Body of pancreas (tissue), 4 donors: ENCODE data around the gene RHBDL1. TPM values are rescaled to one million over a fixed set of nuclear protein-coding genes. Genes with fewer than 3 reads are reported as not detected.
A peak's percentile ranks its signal among the peaks of the same experiment; 100 is the strongest.

Experiments used
- ATAC-seq: fragments of 150-250 bp; one replicate; pipeline ENCODE4 v1.9.1; 2016
- DNase-seq, 4 donors: peaks; one replicate each; pipeline ENCODE4 v3.0.0-alpha.2; 2019
- H3K27ac ChIP-seq, 4 donors: fragments of 200-600 bp; sonication (generic); 1 replicate in 3 of 4; 2 replicates in 1 of 4; pipeline versions ENCODE4 v1.5.1 to v1.6.1; 2016 to 2019; ENCODE audit warnings: mild to moderate bottlenecking in 1 of 4, mixed read lengths in 1 of 4, moderate library complexity in 1 of 4
- H3K27me3 ChIP-seq, 2 donors: fragments of 200-600 bp; sonication (generic); one replicate each; pipeline ENCODE4 v1.6.0; 2016; ENCODE audit warnings: mild to moderate bottlenecking in 1 of 2
- H3K36me3 ChIP-seq, 2 donors: fragments of 200-600 bp; sonication (generic); replicated peaks in 1 of 2; 2 replicates each; pipeline ENCODE4 v1.5.1; 2016; ENCODE audit warnings: low read depth in 2 of 2; ENCODE audit not compliant: insufficient read depth in 1 of 2
- H3K4me1 ChIP-seq: fragments of 200-600 bp; sonication (generic); one replicate; pipeline ENCODE4 v1.6.0; 2016
- H3K4me3 ChIP-seq, 2 donors: fragments of 200-600 bp; sonication (generic); 1 replicate in 1 of 2; 2 replicates in 1 of 2; pipeline ENCODE4 v1.5.1; 2016 to 2019
- H3K9me3 ChIP-seq, 3 donors: fragments of 200-600 bp; sonication (generic); 1 replicate in 2 of 3; 2 replicates in 1 of 3; pipeline ENCODE4 v1.5.1; 2016
- POLR2A ChIP-seq, 3 donors: fragments of 450-650 bp; IDR thresholded peaks; one replicate each; pipeline ENCODE4 v1.6.1; 2016; ENCODE audit warnings: antibody characterized with exemption in 3 of 3, mild to moderate bottlenecking in 2 of 3
- WGBS, 2 donors: methylation state at CpG; one replicate each; pipeline ENCODE4 v1.1.5; 2017; 5-methylcytosine and 5-hydroxymethylcytosine counted together
- intact Hi-C: fragments of 100-400 bp; cut with DNase I; formaldehyde crosslinking; loops from one replicate; pipeline ENCODE4 v1.15.1; 2023
- total RNA-seq, 2 donors: library from RNA; depleted of rRNA; stranded (reverse); fragments of >200 nt; gene quantifications; one replicate each; pipeline ENCODE4 v1.1.0, GENCODE V29; 2016
- TF ChIP-seq, protein P1 (sequence below), 7 experiments: fragments of 450-650 bp in 4 of 7; fragments of 200-600 bp in 3 of 7; sonication (generic) in 3 of 7; IDR thresholded peaks; one replicate each; pipeline ENCODE4 v1.5.1; 2016 to 2019; ENCODE audit warnings: antibody characterized with exemption in 7 of 7

RHBDL1 gene
- total RNA-seq, 2 donors from 2014 or later: 1.8 to 4.3 TPM

DNA sequence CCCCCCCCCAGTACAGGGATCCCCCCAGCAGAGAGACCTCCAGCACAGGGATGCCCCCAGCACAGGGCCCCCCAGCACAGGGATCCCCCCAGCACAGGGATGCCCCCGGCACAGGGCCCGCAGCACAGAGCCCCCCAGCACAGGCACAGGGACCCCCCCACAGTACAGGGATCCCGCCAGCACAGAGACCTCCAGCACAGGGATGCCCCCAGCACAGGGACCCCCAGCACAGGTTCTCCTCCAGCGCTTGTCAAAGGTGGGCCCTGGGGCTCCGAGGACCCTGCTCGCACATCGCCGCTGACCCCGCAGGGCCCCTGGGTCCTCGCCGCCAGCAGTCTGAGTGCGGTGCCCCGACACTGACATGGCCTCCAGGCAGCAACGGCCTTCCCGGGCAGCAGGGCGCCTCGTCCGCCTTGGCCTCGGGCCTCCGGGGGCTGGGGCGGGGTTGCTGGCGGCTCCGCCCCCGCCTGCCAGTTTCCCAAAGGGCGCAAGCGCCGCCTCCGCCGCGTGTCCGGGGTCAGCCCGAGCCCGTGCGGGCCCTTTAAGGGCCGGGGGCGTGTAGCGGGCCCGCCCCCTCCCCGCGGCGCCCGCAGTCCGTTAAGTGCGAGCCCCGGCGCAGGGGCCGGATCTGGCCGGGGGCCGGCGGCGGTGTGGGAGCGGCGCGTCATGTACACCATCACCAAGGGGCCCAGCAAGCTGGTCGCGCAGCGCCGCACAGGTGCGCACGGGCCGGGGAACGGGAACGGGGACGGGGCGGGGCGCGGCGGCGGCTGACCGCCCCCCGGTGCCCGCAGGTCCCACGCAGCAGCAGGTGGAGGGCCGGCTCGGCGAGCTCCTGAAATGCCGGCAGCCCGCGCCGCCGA, 33.9 kb upstream of the RHBDL1 start, which contains the start of gene MCRIP2:
TSS of gene MCRIP2 (plus strand) at position 503 of the 863 bp plus-strand sequence. CDS start at position 667, 164 bp downstream.
- peak; percentile 68 for ATAC-seq
- Histone ChIP-seq H3K9me3 (no peaks in the 10 kb centered on the region), H3K27me3 (no peaks in the 10 kb centered on the region), H3K4me1 (peaks cover 68% of the 10 kb centered on the region), H3K4me3 (peak within 1 kb of the TSS; percentile 39 to 47), H3K27ac (peak within 1 kb of the TSS; percentile 84 to 97 (median 91)), H3K36me3 (no peaks in the 10 kb centered on the region)
- DNase-seq: peak; percentile 89 to 93 (median 92)
- WGBS, 2 donors: 0% methylated on average over 69 of the region's 81 CpGs; no CpG with 5 or more reads in 1 of the 2 donors
- peak; percentile 63 to 79 (median 76) for TF ChIP-seq POLR2A (IDR thresholded peaks at IDR 0.05)
- TF ChIP-seq, protein P1, sequence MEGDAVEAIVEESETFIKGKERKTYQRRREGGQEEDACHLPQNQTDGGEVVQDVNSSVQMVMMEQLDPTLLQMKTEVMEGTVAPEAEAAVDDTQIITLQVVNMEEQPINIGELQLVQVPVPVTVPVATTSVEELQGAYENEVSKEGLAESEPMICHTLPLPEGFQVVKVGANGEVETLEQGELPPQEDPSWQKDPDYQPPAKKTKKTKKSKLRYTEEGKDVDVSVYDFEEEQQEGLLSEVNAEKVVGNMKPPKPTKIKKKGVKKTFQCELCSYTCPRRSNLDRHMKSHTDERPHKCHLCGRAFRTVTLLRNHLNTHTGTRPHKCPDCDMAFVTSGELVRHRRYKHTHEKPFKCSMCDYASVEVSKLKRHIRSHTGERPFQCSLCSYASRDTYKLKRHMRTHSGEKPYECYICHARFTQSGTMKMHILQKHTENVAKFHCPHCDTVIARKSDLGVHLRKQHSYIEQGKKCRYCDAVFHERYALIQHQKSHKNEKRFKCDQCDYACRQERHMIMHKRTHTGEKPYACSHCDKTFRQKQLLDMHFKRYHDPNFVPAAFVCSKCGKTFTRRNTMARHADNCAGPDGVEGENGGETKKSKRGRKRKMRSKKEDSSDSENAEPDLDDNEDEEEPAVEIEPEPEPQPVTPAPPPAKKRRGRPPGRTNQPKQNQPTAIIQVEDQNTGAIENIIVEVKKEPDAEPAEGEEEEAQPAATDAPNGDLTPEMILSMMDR (IDR thresholded peaks at IDR 0.05): no peak
- intact Hi-C loops: no loop called here

DNA sequence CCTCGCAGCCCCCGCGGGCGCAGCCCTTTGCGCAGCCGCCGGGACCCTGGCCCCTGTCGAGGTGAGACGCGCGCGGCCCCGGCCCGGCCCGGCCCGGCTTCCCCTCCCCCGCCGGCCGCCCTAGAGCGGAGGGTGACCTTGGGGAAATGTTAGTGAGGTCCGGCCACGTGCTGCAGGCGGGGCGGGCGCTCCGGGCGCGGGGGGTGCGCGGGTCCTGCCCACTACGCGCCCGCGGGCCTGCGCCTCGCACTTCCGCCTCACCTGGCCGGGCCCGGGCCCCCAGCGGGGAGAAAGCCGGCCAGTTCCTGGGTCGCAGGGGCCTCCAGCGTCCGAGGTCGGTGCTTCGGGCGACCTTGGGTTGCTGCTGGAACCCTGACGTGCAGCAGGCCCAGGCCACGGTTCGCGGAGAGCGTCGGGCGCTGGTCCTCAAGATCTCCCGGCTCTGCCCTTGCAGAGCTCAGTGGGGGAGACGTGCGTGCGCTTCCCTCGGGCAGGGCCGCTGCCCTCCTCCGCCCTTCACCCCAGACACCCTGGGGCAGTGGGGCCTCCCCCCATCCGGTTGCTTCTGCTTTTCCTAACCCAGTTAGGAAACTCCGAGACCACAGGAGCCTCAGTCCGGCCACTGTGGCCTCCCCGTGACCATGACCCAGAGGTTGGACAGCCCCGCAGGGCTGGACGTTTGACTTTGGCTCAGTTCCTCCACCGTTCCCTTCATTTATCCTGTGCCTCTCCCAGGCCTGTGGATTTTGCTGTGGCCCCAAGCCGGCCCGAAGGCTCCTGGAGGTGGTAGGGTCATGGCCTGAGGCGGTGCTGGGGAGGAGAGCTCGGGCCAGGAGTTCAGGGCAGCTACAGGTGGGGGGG, 33.1 kb upstream of the RHBDL1 start:
- H3K4me3 ChIP-seq: peak overlapping the region; percentile 39 to 47
- TF ChIP-seq, protein P1 (IDR thresholded peaks at IDR 0.05): peak in 1 of 7 experiments; percentile 4
- TF ChIP-seq POLR2A (IDR thresholded peaks at IDR 0.05): peak; percentile 20 to 62 (median 59)
- DNase-seq: peak; percentile 85 to 90 (median 88)
- no peaks in the 10 kb centered on the region for H3K9me3 ChIP-seq
- intact Hi-C loops: no loop called here
- H3K36me3 ChIP-seq: no peaks in the 10 kb centered on the region
- H3K27me3 ChIP-seq: no peaks in the 10 kb centered on the region
- WGBS, 2 donors: 3% methylated on average over 6 to 62 of the region's 72 CpGs
- H3K27ac ChIP-seq: peak overlapping the region; percentile 84 to 97 (median 91)
- ATAC-seq: peak; percentile 77
- peaks cover 74% of the 10 kb centered on the region for H3K4me1 ChIP-seq

DNA sequence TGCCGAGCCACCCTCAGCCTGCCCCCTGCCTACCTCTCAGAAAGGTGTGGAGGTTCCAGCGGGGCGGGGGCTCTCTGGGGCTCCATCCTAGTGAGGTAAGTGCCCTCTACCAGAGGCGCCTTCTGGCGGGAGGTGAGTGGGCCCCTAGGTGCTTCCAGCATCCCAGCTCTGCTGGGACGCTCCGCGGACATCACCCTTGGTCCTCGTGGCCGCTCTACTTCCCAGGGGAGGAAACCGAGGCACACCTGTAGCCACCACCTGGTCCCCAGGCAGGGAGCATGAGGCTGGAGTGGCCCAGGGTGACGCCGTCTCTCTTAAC, 32.5 kb upstream of the RHBDL1 start:
- intact Hi-C loops: no loop called here
- peak overlapping the region; percentile 84 to 97 (median 91) for H3K27ac ChIP-seq
- no peak for ATAC-seq
- no peaks in the 10 kb centered on the region for H3K27me3 ChIP-seq
- DNase-seq: peak in 1 of 4 donors; percentile 38
- no peaks in the 10 kb centered on the region for H3K36me3 ChIP-seq
- TF ChIP-seq, protein P1 (IDR thresholded peaks at IDR 0.05): no peak
- TF ChIP-seq POLR2A (IDR thresholded peaks at IDR 0.05): no peak
- H3K4me3 ChIP-seq: no peak overlapping the region
- WGBS, 2 donors: 68 to 79% methylated on average over 4 to 8 of the region's 13 CpGs
- peaks cover 74% of the 10 kb centered on the region for H3K4me1 ChIP-seq
- H3K9me3 ChIP-seq: no peaks in the 10 kb centered on the region

DNA sequence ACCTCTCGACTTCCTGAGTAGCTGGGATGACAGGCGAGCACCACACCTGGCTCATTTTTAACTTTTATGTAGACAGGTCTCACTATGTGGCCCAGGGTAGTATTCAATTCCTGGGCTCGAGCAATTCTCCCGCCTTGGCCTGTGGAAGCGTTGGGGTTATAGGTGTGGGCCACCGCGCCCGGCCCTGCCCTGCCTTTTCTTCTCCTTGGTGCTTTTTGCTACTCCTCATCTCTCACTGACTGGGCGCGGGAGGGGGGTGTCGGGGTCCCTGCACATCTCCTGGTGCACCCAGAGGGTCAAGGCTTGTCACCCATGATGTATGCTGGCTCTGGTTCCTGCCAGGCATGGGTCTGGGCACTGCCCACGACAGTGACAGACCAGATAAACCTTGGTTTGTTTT, 30.9 kb upstream of the RHBDL1 start:
- no peak for ATAC-seq
- H3K4me1 ChIP-seq: peaks cover 83% of the 10 kb centered on the region
- no peaks in the 10 kb centered on the region for H3K27me3 ChIP-seq
- no peak overlapping the region for H3K4me3 ChIP-seq
- H3K27ac ChIP-seq: peak overlapping the region in 2 of 4 donors; percentile 95 to 96
- TF ChIP-seq, protein P1 (IDR thresholded peaks at IDR 0.05): no peak
- TF ChIP-seq POLR2A (IDR thresholded peaks at IDR 0.05): no peak
- intact Hi-C loops: no loop called here
- 87 to 88% methylated on average over 6 to 12 of the region's 12 CpGs for WGBS, 2 donors
- H3K9me3 ChIP-seq: no peaks in the 10 kb centered on the region
- DNase-seq: no peak
- H3K36me3 ChIP-seq: no peaks in the 10 kb centered on the region
